Sigmoid colon (tissue), 7 donors: Measurements from ENCODE around the gene GDPD2. TPM values are rescaled to one million over a fixed set of nuclear protein-coding genes. Genes with fewer than 3 reads are reported as not detected.
A peak's percentile ranks its signal among the peaks of the same experiment; 100 is the strongest.

Experiments used
- DNase-seq: peaks from one replicate; pipeline ENCODE4 v3.0.0-alpha.2; 2019
- H3K27ac ChIP-seq, 4 donors: fragments of 200-600 bp; sonication (generic); one replicate each; pipeline ENCODE4 v1.5.1; 2016 to 2019; ENCODE audit warnings: mild to moderate bottlenecking in 1 of 4
- H3K27me3 ChIP-seq, 3 donors: fragments of 200-600 bp; sonication (generic); one replicate each; pipeline ENCODE4 v1.5.1; 2019; ENCODE audit warnings: mild to moderate bottlenecking in 1 of 3
- H3K36me3 ChIP-seq, 4 donors: fragments of 200-600 bp; sonication (generic); one replicate each; pipeline ENCODE4 v1.5.1; 2016 to 2019
- H3K4me1 ChIP-seq, 4 donors: fragments of 200-600 bp; sonication (generic); one replicate each; pipeline ENCODE4 v1.5.1; 2017 to 2019
- H3K4me3 ChIP-seq, 4 donors: fragments of 200-600 bp; sonication (generic); one replicate each; pipeline ENCODE4 v1.5.1; 2017 to 2019; ENCODE audit warnings: mild to moderate bottlenecking in 2 of 4, moderate library complexity in 1 of 4
- H3K9me3 ChIP-seq, 4 donors: fragments of 200-600 bp in 3 of 4; sonication (generic) in 3 of 4; one replicate each; pipeline versions ENCODE4 v1.5.1 to v1.6.1; 2013 to 2019
- EP300 ChIP-seq, 4 donors: sonication (generic); formaldehyde crosslinking; IDR thresholded peaks; one replicate each; pipeline ENCODE4 v1.6.1; 2017; ENCODE audit warnings: antibody characterized with exemption in 4 of 4
- POLR2A ChIP-seq, 2 donors: fragments of 450-650 bp; IDR thresholded peaks; one replicate each; pipeline ENCODE4 v1.6.1; 2016; ENCODE audit warnings: antibody characterized with exemption in 2 of 2, mild to moderate bottlenecking in 2 of 2, moderate library complexity in 2 of 2
- POLR2AphosphoS5 ChIP-seq, 4 donors: sonication (generic); formaldehyde crosslinking; IDR thresholded peaks; one replicate each; pipeline ENCODE4 v1.6.1; 2017; ENCODE audit warnings: antibody characterized with exemption in 4 of 4
- WGBS, 2 donors: extraction: QIAGEN DNeasy Blood & Tissue Kit; methylation state at CpG; one replicate each; pipeline ENCODE4 v1.1.7; 2013; 5-methylcytosine and 5-hydroxymethylcytosine counted together
- intact Hi-C: fragments of 100-400 bp; cut with DNase I; formaldehyde crosslinking; loops from one replicate; pipeline ENCODE4 v1.15.1; 2023
- polyA plus RNA-seq, 3 donors: library from polyadenylated mRNA; stranded (reverse); fragments of 200-250 nt; gene quantifications; one replicate each; pipeline ENCODE4 v1.2.3, GENCODE V29; 2013
- small RNA-seq, 3 donors: library from RNA; depleted of rRNA; stranded (forward); fragments of <200 nt; gene quantifications; one replicate each; pipeline ENCODE3, GENCODE V24; 2016
- total RNA-seq, 4 donors: library from RNA; depleted of rRNA; stranded (reverse); fragments of >200 nt; gene quantifications; one replicate each; pipeline ENCODE4 v1.1.0, GENCODE V29; 2016
- TF ChIP-seq, protein P1 (sequence below), 4 experiments: fragments of 450-650 bp in 3 of 4; fragments of 200-600 bp in 1 of 4; IDR thresholded peaks; one replicate each; pipeline ENCODE4 v1.5.1; 2016 to 2019; ENCODE audit warnings: antibody characterized with exemption in 4 of 4, mild to moderate bottlenecking in 3 of 4, moderate library complexity in 2 of 4
- donor health status: healthy with polysubstance abuse.
- donor health status: Bipolar disorder and iron deficiency.
- donor health status: healthy.

Gene GDPD2
- total and polyA plus RNA-seq, 7 donors, result 2.3 to 8.7 (median 3.0) TPM; not detected in 4

DNA sequence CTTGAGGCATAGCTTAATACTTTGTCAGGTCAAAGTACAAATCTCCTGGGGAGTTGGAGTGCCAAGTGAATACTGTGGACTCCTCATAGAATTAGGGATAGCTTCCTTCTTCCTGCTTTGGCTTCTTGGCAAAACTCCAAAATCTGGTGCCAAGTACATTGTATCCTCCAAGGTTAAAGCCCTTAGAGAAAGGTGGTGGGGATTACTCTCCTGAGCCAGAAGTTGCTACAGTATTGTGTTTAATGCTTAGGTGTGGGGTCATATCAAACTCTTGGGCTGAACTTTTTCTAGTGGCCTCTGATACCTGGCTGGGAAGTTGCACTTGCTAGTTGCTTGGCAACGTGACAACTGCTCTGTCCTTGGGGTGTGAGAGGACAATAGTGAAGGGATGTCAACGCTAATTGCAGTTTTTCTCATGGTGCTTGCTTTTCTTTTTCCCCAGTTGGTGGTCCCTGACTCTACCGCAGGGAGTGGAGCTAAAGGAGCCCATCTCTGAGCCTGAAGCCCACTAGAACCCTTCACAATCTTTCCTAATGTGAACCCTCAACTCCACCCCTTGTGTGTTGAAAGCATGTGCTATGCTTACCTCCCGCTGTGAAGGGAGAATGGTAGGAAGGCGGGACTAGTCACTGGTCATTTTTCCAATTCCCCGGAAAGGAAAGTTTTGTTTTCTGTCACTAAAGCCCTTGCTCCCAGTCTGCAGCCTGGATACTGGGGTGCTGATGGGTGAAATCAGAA, 57.0 kb downstream of the GDPD2 start:
- no peaks in the 10 kb centered on the region for H3K36me3 ChIP-seq

DNA sequence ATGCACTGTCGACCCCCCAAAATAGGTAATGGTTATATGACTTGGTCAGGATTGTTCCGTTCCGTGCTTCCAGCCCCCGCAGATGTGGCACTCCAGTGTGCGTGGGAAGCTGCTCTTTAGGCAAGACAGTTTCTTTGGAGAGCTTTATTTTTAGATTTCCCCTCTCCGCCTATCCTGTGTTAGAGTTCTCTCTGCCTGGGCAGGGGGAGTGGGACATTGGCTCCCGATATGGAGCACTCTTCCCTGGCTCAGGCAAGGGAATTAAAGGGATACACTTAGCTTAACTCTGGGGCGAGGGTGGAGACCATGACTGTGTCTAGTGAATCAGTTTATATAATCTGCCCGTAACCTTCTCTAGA, 57.5 kb downstream of the GDPD2 start:
- Histone ChIP-seq H3K4me3 (peak overlapping the region in 3 of 4 donors; percentile 12 to 37 (median 28)), H3K27ac (peak overlapping the region; percentile 67 to 77 (median 72)), H3K27me3 (no peaks in the 10 kb centered on the region), H3K36me3 (no peaks in the 10 kb centered on the region), H3K4me1 (peaks cover 0 to 54% (median 31%) of the 10 kb centered on the region in 4 donors), H3K9me3 (no peaks in the 10 kb centered on the region)
- WGBS, 2 donors, result 51 to 67% methylated on average over 9 of the region's 9 CpGs
- TF ChIP-seq POLR2A (IDR thresholded peaks at IDR 0.05), result no peak
- peak in 2 of 4 donors; percentile 33 to 57 for TF ChIP-seq POLR2AphosphoS5 (IDR thresholded peaks at IDR 0.05)
- intact Hi-C loops, result loop anchor here (2.0 kb wide), 1 partner anchor 26 kb away; no protein-coding TSS in a partner anchor
- no peak for DNase-seq

More for the DNA sequence above, 57.0 kb downstream of the GDPD2 start:
- H3K27me3 ChIP-seq, result no peaks in the 10 kb centered on the region
- intact Hi-C loops, result loop anchor here (2.0 kb wide), 1 partner anchor 25 kb away; no protein-coding TSS in a partner anchor
- no peaks in the 10 kb centered on the region for H3K9me3 ChIP-seq
- 8 to 71% methylated on average over 6 of the region's 6 CpGs for WGBS, 2 donors
- H3K4me1 ChIP-seq, result peaks cover 0 to 54% (median 31%) of the 10 kb centered on the region in 4 donors
- peak overlapping the region in 3 of 4 donors; percentile 12 to 37 (median 28) for H3K4me3 ChIP-seq
- H3K27ac ChIP-seq, result peak overlapping the region; percentile 67 to 77 (median 72)
- DNase-seq, result no peak
- TF ChIP-seq EP300 (IDR thresholded peaks at IDR 0.05), result no peak
- TF ChIP-seq, protein P1, sequence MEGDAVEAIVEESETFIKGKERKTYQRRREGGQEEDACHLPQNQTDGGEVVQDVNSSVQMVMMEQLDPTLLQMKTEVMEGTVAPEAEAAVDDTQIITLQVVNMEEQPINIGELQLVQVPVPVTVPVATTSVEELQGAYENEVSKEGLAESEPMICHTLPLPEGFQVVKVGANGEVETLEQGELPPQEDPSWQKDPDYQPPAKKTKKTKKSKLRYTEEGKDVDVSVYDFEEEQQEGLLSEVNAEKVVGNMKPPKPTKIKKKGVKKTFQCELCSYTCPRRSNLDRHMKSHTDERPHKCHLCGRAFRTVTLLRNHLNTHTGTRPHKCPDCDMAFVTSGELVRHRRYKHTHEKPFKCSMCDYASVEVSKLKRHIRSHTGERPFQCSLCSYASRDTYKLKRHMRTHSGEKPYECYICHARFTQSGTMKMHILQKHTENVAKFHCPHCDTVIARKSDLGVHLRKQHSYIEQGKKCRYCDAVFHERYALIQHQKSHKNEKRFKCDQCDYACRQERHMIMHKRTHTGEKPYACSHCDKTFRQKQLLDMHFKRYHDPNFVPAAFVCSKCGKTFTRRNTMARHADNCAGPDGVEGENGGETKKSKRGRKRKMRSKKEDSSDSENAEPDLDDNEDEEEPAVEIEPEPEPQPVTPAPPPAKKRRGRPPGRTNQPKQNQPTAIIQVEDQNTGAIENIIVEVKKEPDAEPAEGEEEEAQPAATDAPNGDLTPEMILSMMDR (IDR thresholded peaks at IDR 0.05), result no peak
- TF ChIP-seq POLR2A (IDR thresholded peaks at IDR 0.05), result no peak
- TF ChIP-seq POLR2AphosphoS5 (IDR thresholded peaks at IDR 0.05), result no peak

DNA sequence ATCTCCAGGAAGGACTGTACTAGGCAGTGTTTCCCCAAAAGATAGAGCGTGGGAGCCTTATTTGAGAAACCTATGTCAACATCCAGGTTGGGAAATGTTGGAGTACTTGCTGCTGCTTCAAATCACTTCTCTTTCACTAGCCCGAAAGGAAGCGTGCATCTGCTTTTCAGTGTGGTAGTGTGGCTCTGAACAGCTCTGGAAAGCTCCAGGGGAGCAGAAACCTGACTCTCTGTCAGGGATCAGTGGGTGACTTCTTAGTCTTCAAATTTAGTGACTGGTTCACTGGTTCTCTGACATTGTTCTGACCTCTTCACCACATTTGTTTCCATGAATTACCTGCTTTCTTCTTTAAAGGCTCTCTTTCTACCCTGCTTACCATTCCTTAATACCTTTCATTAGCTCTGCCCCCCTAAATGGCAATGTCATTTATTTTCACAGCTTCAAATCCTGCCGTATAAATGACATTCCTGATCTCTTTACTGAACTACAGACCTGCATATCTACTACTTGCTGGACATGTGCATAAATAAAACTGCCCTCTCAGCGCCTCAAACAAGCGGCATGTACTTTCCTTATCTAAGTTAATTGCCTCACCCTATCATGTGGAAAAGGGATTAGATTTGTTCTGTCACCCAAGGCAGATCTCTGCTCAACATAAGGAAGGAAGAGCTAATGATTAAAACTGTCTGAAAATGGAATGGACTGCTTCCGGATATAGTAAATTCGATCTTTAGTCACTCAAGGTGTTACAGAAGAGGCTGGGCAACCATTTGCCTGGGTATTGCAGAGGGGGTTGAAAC, 58.6 kb downstream of the GDPD2 start:
- intact Hi-C loops, result loop anchor here (2.0 kb wide), 1 partner anchor 27 kb away; no protein-coding TSS in a partner anchor
- peak overlapping the region; percentile 67 to 77 (median 72) for H3K27ac ChIP-seq
- WGBS, 2 donors, result 28 to 71% methylated on average over 8 of the region's 8 CpGs

DNA sequence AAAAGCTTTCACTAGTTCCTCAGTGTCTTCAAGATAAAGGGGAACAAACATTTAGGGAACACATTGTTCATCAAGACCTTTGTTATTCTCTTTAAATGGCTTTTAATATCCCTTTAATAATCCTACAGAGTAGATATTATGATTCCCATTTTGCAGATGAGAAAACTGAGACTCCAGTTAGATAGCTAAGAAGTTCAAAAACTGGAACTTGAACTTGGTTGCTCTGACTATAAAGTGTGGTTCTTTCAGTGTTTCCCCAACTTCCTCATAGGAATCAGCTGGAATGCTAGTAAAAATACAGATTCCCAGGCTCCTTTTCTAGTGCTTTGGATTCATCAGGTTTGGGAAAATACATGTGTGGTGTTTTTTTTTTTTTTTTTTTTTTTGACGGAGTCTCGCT, 59.2 kb downstream of the GDPD2 start:
- Histone ChIP-seq H3K36me3 (no peaks in the 10 kb centered on the region), H3K27ac (no peak overlapping the region), H3K4me1 (peaks cover 0 to 42% (median 28%) of the 10 kb centered on the region in 4 donors), H3K4me3 (no peak overlapping the region), H3K9me3 (no peaks in the 10 kb centered on the region), H3K27me3 (no peaks in the 10 kb centered on the region)
- DNase-seq, result no peak
- WGBS, 2 donors, result 68 to 82% methylated on average over 2 of the region's 2 CpGs
- intact Hi-C loops, result no loop called here
- no peak for TF ChIP-seq POLR2AphosphoS5 (IDR thresholded peaks at IDR 0.05)
- no peak for TF ChIP-seq EP300 (IDR thresholded peaks at IDR 0.05)
- TF ChIP-seq POLR2A (IDR thresholded peaks at IDR 0.05), result no peak
- TF ChIP-seq, protein P1 (IDR thresholded peaks at IDR 0.05), result no peak

More for the DNA sequence above, 58.6 kb downstream of the GDPD2 start:
- H3K9me3 ChIP-seq, result no peaks in the 10 kb centered on the region
- no peaks in the 10 kb centered on the region for H3K27me3 ChIP-seq
- H3K4me1 ChIP-seq, result peaks cover 0 to 48% (median 30%) of the 10 kb centered on the region in 4 donors
- DNase-seq, result no peak
- H3K4me3 ChIP-seq, result no peak overlapping the region
- H3K36me3 ChIP-seq, result no peaks in the 10 kb centered on the region
- no peak for TF ChIP-seq EP300 (IDR thresholded peaks at IDR 0.05)
- TF ChIP-seq, protein P1 (IDR thresholded peaks at IDR 0.05), result no peak
- no peak for TF ChIP-seq POLR2AphosphoS5 (IDR thresholded peaks at IDR 0.05)
- no peak for TF ChIP-seq POLR2A (IDR thresholded peaks at IDR 0.05)

Small RNA genes lying within 50 kb of the gene (small RNA-seq; reads per million reads assigned to genes)
- gene RNU4-81P (0 reads per million in 3 donors), gene RNY4P23 (3.7 to 5.7 (median 4.3) reads per million in 3 donors)

Other genes with a start within 250 kb of the GDPD2 start
- not detected for gene DGAT2L6, start 245.8 kb upstream of the GDPD2 start, total RNA-seq
- not detected for gene DGAT2L6, start 245.8 kb upstream of the GDPD2 start, polyA plus RNA-seq
- gene AWAT1, start 188.7 kb upstream of the GDPD2 start, total RNA-seq, result not detected
- gene AWAT1, start 188.7 kb upstream of the GDPD2 start, polyA plus RNA-seq, result not detected
- 1 to 10 TPM in 1 of 4 donors, under 1 TPM in 2, not detected in 1; 0.27 to 1.7 (median 0.33) TPM for gene P2RY4, start 163.1 kb upstream of the GDPD2 start, total RNA-seq
- under 1 TPM; 0.44 to 0.60 (median 0.46) TPM for gene P2RY4, start 163.1 kb upstream of the GDPD2 start, polyA plus RNA-seq
- not detected for gene ARR3, start 155.0 kb upstream of the GDPD2 start, total RNA-seq
- under 1 TPM in 2 of 3 donors, not detected in 1; 0.25 to 0.60 TPM for gene ARR3, start 155.0 kb upstream of the GDPD2 start, polyA plus RNA-seq
- not detected for gene RAB41, start 141.1 kb upstream of the GDPD2 start, total RNA-seq
- under 1 TPM in 1 of 3 donors, not detected in 2; 0.10 TPM for gene RAB41, start 141.1 kb upstream of the GDPD2 start, polyA plus RNA-seq
- 10 to 100 TPM; 21.2 to 32.8 (median 25.6) TPM for gene PDZD11, start 133.4 kb upstream of the GDPD2 start, total RNA-seq
- 100 to 1,000 TPM in 1 of 3 donors, 10 to 100 TPM in 2; 55.4 to 115 (median 93.7) TPM for gene PDZD11, start 133.4 kb upstream of the GDPD2 start, polyA plus RNA-seq
- under 1 TPM; 0.16 to 0.55 (median 0.45) TPM for gene KIF4A, start 133.2 kb upstream of the GDPD2 start, total RNA-seq
- 1 to 10 TPM in 2 of 3 donors, under 1 TPM in 1; 0.60 to 5.5 (median 2.1) TPM for gene KIF4A, start 133.2 kb upstream of the GDPD2 start, polyA plus RNA-seq
- 10 to 100 TPM; 12.5 to 24.0 (median 21.6) TPM for gene DLG3, start 21.5 kb downstream of the GDPD2 start, total RNA-seq
- gene DLG3, start 21.5 kb downstream of the GDPD2 start, polyA plus RNA-seq, result 10 to 100 TPM; 24.0 to 35.2 (median 32.8) TPM